ENCODE data around the gene FAM13A.
"Not testable (repeated sequence)": the region's sequence is repeated elsewhere in the genome, so short reads cannot be mapped to it uniquely, and the experiment has no call there.

The FAM13A gene

DNA sequence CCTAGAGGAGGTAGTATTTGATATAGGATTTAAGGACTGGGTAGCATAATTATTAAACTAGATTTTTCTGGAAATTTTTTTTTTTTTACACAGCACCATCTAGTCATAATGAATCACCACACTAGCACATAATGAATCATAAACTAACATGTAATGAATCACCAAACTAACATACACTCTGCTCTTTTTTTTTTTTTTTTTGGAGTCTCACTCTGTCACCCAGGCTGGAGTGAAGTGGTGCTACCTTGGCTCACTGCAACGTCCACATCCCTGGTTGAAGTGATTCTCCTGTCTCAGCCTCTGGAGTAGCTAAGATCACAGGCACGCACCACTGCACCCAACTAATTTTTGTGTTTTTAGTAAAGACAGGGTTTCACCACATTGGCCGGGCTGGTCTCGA is 92.5 kb downstream of the FAM13A start:
- no peak for DNase-seq (ENCODE audit: low read depth in 2 of 2, low spot score in 1 of 2)

DNA sequence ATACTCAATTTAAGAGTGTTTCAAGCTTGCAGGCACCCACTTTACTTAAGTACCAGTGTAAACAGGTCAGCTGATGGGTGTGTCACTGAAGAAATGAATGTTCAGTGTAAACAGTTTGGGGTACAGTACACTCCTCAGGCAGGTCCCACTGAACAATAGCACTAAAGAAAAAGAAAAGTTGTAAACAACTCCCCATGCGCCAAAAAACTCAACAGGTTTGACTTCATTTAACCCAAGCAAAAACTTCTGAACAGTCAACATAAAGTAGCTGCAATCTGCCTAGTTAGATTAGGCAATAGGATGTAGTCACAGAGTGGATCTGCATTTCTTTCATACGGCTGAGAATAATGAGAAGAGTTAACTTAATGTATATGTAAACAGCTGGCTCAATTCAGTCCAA is 93.2 kb downstream of the FAM13A start:
- no peak for DNase-seq (ENCODE audit: low read depth in 2 of 2, low spot score in 1 of 2)

DNA sequence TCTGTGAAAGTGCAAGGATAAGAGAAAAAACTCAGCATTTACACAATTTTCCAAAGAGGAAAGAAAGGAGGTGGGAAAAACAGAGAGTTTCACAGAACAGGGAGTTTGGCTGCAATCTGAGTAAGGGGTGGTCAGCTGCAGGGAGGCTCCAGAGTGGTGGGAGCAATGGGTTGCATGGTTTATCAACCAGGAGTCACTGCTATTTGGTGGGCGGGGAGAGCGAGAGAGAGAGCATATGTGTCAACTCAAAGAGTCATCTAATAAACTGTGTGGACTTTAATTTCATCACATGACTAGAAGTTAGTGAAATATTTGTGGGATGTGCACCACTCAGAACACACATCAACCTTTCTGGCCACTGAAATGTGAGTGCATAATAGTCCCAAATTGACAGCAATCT is 94.6 kb downstream of the FAM13A start:
- DNase-seq (ENCODE audit: low read depth in 2 of 2, low spot score in 1 of 2), result no peak

DNA sequence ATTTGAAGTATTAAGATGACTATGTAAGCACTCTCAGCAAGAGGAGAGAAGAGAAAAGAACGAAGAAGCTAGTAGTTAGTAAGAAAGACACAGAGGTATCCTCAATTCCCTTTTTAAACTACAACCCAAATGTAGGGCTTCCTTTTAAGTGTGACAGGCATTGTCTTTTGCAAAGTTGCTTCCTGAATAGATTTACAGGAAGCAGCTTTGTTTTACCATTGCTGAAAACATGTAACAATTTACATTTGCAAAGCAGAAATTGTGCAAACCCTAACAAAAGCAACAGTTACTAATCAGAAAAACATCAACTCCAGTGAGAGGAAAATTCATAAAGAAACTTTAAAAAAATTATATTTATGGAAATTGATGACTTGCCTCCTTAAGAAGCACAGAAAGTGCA is 96.4 kb downstream of the FAM13A start:
- no peak for DNase-seq (ENCODE audit: low read depth in 2 of 2, low spot score in 1 of 2)

DNA sequence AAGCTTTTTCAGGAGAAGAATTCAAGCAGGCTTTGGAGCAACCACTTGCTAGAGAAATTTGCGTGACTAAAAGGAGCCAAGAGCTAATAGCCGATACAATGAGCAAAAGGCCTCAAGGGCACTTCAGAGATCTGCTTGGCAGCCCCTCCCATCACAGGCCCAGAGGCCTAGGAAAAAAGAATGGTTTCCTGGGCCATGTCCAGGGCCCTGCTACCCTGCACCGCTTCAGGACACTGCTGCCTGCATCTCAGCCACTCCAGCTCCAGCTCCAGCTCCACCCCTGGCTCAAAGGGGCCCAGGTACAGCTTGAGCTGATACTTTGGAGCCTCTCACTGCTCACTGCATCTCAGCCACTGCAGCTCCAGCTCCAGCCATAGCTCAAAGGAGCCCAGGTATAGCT is 98.9 kb downstream of the FAM13A start:
- DNase-seq (ENCODE audit: low read depth in 2 of 2, low spot score in 1 of 2), result no peak

DNA sequence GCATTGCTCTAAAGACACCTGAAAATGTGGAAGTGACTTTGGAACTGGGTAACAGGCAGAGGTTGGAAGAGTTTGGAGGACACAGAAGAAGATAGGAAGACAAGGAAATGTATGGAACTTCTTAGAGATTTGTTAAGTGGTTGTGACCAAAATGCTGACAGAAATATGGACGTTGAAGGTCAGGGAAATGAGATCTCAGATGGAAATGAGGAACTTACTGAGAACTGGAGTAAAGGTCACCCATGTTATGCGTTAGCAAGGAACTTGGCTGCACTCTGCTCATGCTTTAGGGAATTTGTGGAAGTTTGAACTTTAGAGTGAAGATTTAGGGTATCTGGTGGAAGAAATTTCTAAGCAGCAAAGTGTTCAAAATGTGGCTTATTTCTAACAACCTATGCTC is 99.4 kb downstream of the FAM13A start:
- no peak for DNase-seq (ENCODE audit: low read depth in 2 of 2, low spot score in 1 of 2)

DNA sequence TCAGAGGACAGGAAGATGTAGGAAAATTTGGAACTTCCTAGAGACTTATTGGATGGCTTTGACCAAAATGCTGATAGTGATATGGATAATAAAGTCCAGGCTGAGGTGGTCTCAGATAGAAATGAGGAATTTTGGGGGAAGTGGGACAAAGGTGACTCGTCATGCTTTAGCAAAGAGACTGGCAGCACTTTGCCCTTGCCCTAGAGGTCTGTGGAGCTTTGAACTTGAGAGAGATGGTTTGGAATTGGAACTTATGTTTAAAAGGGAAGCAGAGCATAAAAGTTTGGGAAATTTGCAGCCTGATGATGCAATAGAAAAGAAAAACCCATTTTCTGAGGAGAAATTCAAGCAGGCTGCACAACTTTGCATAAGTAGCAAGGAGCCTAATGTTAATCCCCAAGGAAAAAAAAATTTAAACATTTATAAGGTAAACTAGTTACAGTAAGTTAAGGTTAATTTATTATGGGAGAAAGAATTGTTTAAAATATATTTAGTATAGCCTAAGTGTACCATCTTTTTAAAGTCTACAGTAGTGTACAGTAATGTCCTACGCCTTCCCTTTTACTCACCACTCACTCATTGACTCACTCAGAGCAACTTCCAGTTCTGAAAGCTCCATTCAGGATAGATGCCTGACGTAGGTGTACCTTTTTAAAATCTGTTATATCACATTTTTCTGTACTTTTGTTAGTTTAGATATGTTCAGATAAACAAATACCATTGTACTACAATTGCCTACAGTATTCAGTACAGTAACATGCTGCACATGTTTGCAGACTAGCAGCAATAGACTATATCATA is 101.2 kb downstream of the FAM13A start:
- DNase-seq (ENCODE audit: low read depth in 2 of 2, low spot score in 1 of 2), result no peak

DNA sequence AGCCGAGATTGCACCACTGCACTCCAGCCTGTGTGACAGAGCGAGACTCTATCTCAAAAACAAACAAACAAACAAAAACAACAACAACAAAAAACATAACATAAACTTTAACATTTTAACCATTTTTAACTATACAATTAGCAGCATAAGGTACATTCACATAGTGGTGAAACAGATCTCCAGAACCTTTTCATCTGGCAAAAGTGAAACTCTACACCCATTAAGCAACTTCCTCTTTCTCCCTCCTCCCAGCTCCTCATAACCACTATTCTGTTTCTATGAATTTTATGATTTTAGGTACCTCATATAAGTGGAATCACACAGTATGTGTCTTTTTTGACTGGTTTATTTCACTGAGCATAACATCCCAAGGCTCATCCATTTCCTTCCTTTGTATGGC is 103.6 kb downstream of the FAM13A start:
- DNase-seq (ENCODE audit: low read depth in 2 of 2, low spot score in 1 of 2), result no peak

DNA sequence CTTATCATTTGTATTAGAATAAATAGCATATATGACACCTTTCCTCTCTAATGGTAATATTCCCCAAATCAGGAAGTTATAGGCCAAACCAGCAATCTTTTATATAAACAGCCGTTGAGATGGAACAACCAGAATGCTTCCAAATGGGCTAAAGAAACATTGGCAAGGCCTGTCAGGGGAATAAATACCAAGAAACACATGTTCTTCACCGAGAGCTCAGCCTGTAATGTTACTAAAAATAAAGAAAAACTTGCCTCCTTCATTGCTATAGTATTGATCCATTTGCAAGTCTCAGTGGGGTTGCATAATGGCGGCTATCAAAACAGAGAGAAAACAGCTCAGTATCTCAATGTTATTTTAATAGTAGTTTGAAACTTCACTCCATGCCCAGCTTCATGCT is 104.9 kb downstream of the FAM13A start:
- DNase-seq (ENCODE audit: low read depth in 2 of 2, low spot score in 1 of 2), result no peak

DNA sequence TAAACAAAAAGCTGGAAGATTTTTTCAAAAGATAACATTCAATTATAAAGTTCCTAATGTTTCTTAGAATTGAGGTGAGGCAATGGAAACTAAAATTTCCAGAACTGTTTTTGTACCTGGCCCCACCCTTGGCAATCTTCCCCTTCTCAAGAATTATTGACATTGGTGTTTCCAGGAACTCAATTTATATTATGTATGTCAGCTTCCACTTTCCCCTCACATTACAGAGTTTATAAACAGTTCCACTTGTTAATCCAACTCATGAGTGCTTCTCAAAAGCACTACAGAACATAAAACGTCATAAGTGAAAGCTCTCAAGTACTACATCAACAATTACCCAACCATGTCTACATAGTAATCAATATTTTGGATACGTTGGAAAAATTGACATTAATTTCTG is 107.4 kb downstream of the FAM13A start:
- no peak for DNase-seq (ENCODE audit: low read depth in 2 of 2, low spot score in 1 of 2)

DNA sequence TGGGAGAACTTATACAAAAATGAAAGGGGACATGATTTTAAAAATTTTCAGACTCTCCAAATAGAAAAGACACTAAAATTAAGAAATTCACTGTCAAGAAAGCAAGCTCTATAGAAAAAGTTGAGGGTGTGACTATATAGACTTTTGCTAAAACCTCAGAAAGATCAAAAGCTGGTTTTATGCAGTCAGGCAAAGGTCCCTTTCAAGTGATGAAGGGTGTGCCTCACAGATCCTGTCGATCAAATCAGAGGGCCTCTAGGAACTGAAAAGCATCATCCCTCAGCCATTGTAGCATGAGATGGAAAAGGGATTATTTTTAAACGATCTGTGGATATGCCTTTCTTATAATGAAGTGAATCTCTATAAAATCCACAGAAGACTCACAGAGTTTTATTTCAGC is 116.5 kb downstream of the FAM13A start:
- no peak for DNase-seq (ENCODE audit: low read depth in 2 of 2, low spot score in 1 of 2)

DNA sequence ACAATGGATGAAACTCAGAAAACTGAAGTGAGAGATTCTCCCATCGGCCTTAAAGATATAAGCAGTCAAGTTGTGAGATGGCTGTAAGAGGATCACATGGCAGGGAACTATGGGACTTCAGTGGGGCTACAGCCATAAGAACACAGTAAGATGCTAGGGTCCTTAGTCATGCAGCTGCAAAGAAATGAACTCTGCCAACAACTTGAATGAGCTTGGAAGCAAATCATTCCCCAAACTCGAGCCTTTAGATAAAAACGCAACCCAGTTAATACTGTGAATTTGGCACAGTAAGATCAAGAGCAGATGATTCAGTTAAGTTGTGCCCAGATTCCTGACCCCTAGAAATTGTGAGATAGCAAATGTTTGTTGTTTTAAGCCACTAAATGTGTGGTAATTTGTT is 117.3 kb downstream of the FAM13A start:
- no peak for DNase-seq (ENCODE audit: low read depth in 2 of 2, low spot score in 1 of 2)

DNA sequence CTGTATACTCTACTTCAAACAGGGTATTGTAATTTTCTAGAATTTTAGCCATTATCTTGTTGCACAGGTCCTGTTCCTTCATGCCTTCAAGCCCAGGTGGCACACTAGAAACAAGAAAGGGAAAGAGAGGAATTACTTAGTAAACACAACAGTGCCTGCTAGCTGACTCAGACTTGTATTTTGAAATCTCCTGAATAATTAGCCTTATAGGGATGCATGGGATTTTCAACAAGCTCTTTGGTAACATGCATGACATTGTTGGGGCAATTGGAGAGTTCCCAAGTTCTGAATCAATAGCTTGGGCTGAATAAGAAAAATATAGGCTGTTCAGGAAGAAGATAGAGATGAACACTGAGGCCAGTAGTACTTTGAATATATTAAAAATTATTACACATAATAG is 118.8 kb downstream of the FAM13A start:
- no peak for DNase-seq (ENCODE audit: low read depth in 2 of 2, low spot score in 1 of 2)

DNA sequence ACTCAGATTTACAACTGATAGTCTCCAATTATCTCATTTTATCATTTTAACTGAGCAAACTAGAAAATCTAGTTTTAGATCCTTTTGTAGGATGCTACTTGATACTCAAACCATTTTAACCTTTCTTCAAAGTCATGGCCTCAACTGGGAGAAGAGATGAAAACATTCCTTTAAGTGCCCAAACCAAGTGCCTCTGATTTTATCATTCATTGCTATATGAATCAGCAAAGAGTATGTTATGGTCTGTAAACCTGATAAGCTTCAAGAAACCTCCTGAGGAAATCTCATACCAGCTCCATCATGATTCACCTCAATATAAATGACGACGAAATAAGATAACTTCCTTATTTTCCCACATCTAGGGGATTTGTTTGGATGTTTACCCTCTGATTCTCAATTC is 119.9 kb downstream of the FAM13A start:
- DNase-seq (ENCODE audit: low read depth in 2 of 2, low spot score in 1 of 2), result no peak

DNA sequence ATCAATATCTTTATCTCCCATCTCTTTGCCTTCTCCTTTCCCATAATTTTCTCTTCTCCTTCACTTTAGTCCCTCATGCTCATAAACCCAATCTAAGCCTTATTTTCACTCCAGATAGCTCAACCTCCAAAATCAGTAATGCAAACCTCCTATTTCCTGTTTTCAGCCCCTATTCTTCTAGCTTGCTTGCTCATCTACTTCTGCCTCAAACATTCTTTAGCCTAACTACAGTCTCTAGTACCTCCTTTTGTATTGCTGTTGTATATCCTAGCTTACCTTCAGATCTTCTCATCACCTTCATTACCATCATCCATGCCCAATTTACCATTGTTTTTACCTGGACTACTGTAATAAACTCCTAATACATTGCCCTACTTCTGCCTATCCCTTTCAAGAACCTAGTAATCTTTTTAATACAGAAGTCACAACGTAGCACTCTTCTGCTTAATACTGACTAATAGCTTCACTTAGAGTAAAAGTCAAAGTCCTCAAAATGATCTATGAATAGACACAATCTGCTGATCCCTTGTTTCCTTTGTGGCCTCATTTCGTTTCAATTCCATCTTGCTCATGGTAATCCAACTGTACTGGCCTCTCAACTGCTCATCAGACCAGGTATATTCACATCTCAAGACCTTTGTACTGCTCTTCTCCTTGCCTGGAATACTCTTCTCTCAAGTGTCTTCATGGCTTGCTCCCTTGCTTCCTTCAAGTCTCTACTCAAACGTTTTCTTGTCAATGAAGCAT is 123.4 kb downstream of the FAM13A start:
- no peak for DNase-seq (ENCODE audit: low read depth in 2 of 2, low spot score in 1 of 2)

DNA sequence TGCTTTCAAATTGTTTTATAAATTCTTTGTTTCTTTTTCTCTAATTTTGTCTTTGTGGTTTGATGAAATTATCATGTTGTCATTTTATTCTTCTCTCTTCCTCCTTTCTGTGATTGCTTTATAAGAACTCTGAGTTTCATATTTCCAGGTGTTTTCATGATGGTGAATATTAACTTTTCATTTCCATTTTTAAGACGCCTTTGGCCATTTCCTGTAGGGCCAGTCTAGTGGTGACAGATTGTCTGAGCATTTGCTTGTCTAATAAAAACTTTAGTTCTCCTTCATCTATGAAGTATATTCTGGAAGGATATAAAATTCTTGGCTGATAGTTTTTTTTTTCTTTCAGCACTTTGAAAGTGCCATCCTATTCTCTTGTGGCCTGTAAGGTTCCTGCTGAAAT is 128.1 kb downstream of the FAM13A start:
- no peak for DNase-seq (ENCODE audit: low read depth in 2 of 2, low spot score in 1 of 2)

DNA sequence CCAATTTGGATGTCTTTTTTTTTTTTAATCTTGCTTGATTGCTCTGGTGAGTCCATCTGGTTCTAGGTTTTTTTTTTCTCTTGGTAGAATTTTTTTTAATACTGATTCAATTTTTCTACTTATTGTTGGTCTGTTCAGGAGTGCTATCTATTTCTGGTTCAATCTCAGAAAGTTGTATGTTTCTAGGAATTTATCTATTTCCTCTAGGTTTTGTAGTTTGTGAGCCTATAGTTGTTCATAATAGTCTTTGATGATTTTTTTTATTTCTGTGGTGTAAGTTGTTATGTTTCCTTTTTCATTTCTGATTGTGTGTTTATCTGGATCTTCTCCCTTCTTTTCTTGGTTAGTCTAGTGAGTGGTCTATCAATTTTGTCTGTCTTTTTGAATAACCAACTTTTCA is 129.6 kb downstream of the FAM13A start:
- no peak for DNase-seq (ENCODE audit: low read depth in 2 of 2, low spot score in 1 of 2)

DNA sequence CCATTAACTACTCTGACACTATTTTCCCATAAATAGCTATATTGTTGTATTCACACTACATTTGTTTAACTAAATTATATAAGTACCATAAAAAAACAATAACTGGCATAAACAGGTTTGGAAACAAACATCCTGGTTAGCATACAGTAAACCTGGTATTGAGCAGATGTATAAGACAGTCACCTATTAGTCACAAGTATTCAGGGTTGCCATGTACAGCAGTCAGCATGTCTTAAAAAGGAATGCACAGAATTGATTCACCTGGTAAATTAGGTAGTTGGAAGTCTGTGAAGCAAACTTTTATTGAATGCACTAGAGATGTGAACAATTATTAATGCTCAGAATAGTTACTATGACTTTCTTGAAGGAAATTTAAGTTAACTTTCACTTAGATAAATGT is 137.9 kb downstream of the FAM13A start:
- no peak for DNase-seq (ENCODE audit: low read depth in 2 of 2, low spot score in 1 of 2)

DNA sequence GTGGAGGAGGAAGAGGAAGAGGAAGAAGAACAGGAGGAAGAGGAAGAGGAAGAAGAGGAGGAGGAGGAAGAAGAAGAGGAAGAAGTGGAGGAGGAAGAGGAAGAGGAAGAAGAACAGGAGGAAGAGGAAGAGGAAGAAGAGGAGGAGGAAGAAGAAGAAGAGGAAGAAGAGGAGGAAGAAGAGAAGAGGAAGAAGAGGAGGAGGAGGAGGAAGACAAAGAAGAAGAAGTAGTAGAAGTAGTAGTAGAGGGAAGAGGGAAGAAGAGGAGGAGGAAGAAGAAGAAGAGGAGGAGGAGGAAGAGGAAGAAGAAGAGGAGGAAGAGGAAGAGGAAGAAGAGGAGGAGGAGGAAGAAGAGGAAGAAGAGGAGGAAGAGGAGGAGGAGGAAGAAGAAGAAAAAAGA is 143.8 kb downstream of the FAM13A start:
- DNase-seq (ENCODE audit: low read depth in 2 of 2, low spot score in 1 of 2), result not testable (repeated sequence)

DNA sequence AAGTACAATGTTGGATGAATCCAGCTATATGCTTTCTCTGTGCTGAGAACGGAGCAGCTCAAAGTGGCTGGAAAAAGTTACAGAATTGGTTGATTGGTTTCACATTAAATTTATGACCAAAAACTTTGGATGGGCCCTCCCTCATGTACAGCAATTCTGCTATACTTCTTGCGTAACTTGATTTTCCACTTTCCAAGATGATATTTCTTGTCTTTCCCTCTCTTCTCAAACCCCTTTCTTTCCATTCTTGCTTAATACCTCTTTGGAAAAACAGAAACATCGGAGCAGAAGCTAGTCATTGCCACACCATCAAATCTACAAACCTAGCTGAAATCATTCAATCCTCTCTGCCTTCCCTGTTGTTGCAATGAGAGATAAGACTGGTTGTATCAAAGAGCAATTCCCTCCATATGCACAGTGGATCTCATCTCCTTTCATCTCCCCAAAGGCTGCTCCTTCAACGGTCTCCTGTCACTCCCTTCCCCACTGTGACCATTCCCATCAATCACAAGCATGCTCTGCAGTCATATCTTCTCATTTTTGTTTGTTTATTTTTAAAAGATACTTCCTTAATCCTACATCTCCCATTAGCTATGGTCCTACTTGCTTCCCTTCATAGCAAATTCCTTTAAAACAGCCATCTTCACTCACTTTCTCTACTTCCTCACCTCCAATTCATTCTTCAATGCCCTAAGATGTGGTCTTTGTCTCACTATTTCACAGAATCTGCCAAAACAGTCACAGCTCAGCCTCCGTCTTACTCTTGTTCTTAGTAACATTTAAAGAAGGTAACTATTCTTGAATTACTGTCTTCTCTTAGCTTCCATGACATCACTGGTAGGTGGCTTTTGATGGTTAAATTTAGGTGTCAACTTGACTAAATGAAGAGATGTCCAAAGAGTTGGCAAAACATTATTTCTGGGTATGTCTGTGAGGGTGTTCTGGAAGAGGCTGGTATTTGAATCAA is 145.5 kb downstream of the FAM13A start:
- no peak for DNase-seq (ENCODE audit: low read depth in 2 of 2, low spot score in 1 of 2)

DNA sequence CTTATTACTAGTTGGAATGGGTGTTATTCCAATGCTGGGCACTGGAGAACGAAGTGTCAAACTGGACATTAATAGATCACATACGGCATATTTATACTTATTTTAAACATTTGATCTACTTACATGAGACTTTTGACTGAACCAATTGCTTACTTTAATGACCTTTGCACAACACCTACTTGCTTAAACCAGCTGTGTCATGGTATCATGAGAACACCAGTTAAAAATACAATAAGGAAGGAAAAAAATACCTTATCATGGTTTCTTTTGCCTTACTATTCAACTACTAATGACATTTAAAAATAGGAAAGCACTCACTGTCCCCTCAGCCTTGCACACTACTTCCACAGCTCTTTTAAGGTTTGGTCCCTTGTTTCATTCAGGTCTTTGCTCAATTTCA is 146.9 kb downstream of the FAM13A start:
- no peak for DNase-seq (ENCODE audit: low read depth in 2 of 2, low spot score in 1 of 2)

DNA sequence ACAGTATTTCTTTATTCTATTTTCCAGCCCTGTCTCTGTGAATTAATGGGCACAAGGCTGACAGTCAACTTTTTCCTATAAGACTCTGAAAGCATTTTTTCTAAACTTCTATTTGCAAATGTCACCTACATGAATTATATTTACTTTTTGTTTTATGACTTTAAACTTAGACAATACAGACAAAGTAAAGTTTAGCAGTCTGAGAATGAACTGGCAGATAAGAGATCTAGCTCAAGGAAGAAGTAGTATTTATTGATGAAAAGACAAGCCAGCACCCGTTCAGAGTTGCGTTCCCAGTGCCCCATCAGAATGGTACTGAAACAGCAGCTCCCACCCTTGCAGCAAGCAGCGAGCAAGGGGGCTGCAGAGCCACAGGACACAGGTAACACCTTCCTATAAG is 148.5 kb downstream of the FAM13A start:
- DNase-seq (ENCODE audit: low read depth in 2 of 2, low spot score in 1 of 2), result no peak
